ENCODE data around the gene CUL4B.

GRCh38 chrX:120514236-120514635 lies 46.5 kb downstream of the CUL4B start:
- TF ChIP-seq CTCF (IDR thresholded peaks at IDR 0.05; ENCODE audit: insufficient read depth, low read length, poor library complexity, severe bottlenecking) (peak; percentile 19), EZH2phosphoT487 (conservative IDR thresholded peaks at IDR 0.05; ENCODE audit: low read length) (no peak)
